Measurements from ENCODE around the gene UBQLN4.

UBQLN4 gene

GRCh38 chr1:156053768-156054499 is at the start of gene UBQLN4:
UBQLN4 (minus strand) TSS chr1:156053798; CDS start chr1:156053701, 97 bp downstream.
- peak; percentile 70 to 80 (median 75) for DNase-seq

GRCh38 chr1:156102633-156103511 is 49.3 kb upstream of the UBQLN4 start:
- DNase-seq: no peak

GRCh38 chr1:156101880-156102279 is 48.3 kb upstream of the UBQLN4 start:
- DNase-seq: no peak

DNA sequence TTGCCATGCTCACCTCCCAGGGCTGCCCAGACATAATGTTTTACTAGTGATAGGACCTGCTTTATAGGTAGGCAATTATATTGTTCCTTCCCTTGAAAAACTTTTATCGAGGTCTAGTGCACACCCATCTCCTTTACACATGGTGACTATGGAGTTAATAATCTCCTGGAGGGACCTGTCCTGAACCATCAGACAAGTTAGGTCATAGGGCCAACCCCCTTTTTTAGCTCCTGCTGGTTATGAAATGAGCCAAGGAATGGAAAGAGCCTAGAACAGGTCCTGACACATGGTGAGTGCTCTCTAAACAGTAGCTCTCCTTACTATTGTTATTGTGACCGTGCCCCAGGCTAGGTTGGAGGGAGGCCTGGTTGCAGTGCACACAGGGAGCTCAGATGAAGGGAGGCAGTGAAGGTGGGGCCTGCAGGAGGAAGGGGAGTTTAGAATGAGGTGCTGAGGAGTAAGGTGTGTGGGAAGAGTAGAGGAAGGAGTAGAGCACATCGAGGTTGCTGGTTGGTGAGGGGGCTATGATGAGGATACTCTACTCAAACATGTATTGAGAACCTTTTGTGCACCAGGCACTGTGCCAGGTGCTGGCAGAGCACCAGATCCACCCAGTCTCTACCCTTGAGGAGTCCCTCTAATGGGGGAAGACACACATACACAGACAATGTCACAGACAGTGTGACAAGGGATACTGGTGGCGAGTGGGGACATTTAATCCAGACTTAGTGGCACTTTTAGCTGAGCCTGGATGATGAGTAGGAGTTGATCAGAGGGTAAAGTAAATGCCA is 46.8 kb upstream of the UBQLN4 start:
- no peak for DNase-seq

DNA sequence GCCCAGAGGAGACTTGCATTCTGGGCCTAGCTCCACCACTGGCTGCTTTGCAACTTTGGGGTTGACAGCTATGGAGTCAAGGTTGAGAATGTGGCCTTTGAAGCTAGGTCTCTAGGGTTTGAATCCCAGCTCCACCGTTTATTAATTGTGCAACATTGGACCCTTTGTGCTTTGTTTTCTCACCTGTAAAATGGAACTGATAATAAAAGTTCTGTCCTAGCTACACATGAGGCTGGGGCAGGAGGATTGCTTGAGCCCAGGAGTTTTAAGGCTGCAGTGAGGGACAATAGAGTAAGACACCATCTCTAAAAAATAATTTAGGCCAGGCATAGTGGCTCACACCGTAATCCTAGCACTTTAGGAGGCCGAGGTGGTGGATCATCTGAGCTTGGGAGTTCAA is 45.7 kb upstream of the UBQLN4 start:
- no peak for DNase-seq

DNA sequence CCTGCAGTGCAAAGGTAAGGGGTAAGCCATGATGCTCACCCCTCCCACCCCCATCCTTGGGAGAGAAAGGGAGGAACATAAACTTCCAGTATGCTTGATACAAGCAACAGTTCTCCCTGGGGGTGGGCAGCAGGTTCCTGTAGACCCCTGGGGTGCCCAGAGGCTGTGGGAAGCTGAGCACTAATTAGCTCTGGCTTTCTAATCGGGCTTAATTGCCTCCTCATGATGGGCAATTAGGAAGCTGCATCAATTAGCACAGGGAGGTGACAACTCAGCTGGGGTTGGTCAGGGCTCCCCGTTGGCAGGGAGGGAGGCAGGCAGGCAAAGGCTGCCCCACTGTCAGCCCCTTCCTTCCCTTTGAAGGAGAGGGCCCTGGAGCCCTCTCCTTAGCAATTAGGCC is 45.2 kb upstream of the UBQLN4 start:
- no peak for DNase-seq

- DNase-seq: no peak
Measured at GRCh38 chr1:156097499-156098178, 44.0 kb upstream of the UBQLN4 start.

GRCh38 chr1:156096640-156097391 is 43.2 kb upstream of the UBQLN4 start:
- DNase-seq: peak; percentile 71 to 78 (median 74)

- DNase-seq: no peak
Measured at GRCh38 chr1:156095906-156096508, 42.4 kb upstream of the UBQLN4 start.

GRCh38 chr1:156091610-156092009 is 38.0 kb upstream of the UBQLN4 start:
- no peak for DNase-seq

DNA sequence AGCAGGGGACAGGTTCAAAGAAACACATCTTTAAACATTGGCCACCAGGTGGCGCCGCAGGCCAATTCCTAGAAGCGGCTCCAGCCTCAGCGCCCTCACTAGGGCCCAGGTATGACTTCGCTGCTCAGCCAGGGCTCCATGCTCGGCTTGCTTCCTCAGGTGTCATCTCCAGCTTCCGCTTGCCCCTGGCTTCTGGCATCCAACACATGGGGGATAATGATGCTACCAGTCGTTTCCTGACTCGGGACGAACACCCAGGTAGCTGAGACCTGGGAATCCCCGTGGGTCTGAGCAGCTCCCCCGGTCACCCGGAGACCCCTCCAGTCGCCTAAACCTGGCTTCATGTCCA is 37.2 kb upstream of the UBQLN4 start:
- peak; percentile 79 to 92 (median 82) for DNase-seq

GRCh38 chr1:156090138-156090839 is 36.7 kb upstream of the UBQLN4 start:
- DNase-seq: no peak

- no peak for DNase-seq
Measured at GRCh38 chr1:156089704-156090103, 36.1 kb upstream of the UBQLN4 start.

DNA sequence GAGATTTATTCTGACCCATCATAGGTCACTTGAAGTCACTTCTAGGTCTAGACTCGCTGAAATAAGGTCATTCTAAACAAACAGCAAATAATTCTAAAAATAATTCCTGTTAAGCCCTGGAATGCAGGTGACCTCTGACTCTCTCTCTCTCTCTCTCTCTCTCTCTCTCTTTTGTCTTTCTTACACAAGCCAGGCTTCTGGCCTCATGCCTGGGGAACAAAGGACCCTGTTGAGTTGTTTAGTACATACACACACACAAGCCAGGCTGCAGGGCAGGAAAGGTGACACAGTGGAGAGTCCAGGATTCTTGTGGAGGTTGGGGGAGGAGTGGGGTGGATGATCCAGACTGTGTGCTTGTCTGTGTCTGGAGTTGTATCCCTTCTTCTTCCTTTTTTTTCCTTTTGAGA is 32.7 kb upstream of the UBQLN4 start:
- no peak for DNase-seq

- no peak for DNase-seq
Measured at GRCh38 chr1:156083800-156084790, 30.5 kb upstream of the UBQLN4 start.

DNA sequence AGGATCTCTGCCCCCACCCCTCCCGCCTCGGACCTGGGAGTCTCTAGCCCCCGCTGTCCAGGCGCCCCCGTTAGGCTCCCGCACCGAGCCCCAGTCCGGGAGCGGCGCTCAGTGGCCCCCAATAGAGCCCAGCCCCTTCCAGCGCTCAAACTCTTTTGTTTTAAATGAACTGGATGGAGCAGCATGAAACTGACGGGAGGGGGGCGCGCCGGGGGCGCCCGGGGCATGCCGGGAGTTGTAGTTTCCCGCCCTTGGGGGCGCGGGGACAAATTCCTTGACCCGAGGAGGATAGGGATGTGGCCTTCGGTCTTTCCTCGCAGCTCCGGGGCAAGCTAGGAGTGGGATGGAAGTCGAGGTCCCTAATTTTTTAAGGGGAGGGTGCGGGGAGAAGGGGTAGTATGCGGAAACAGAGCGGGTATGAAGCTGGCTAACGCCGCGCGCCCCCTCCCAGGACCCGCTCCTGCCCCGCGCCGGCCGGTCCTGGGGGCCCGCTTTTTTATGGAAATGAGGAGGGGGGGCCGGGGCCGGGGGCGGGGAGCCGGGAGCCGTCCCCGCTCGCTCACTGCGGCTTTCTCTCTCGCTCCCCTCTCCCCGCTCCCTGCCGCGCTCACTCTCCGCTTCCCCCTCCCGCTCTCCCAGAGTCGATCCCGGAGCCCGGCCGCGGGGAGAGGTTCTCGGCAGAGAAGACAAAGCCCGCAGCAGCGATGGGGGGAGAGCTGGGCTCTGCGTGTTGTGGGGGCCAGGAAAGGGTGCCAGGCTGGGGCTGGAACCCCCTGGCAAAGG is 28.9 kb upstream of the UBQLN4 start, which contains the start of gene MEX3A:
Gene MEX3A, minus strand, starts transcription at position 157 of the 783 bp plus-strand sequence. CDS start 467 bp downstream, outside the sequence.
- peak; percentile 17 to 34 (median 19) for DNase-seq

- DNase-seq: no peak
Measured at GRCh38 chr1:156081917-156082308, 28.3 kb upstream of the UBQLN4 start.

DNA sequence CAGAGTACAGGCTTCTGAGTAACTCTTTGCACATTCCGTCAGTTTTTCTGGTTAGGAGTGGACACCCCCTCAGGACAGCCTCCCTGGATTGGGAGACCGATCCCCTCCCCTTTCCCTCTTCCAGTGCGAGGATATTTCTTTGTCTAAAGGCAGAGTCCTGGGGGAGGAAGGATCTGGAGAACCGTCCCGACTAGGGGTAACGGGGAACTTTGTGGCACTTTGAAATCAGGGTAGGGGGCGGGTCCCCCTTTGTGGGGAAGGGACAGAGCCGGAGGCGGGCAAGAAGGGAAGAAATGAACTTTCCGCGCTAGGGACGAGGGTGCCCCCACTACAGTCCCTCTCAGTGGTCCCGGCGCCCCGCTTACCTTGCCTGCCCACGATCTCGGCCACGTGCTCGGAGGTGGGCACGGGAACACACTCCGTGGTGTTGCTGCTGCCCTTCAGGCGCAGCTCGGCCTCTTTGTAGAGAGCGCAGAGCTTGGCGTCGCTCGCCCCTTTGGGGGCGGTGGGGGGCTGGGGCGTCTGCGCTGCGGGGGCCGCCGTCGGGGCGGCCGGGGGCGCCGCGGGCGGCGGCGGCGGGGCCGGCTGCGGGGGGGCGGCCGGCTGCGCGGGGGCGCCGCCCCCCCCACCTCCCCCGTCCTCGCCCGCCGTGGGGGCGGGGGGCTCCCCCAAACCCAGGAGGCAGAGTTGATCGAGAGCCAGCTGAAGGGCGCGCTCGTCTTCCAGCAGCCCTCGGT is 27.8 kb upstream of the UBQLN4 start:
- no peak for DNase-seq

All from activated CD4-positive, CD25-positive, alpha-beta regulatory T cell (primary cell).